ENCODE data around the gene RPN2.

DNA sequence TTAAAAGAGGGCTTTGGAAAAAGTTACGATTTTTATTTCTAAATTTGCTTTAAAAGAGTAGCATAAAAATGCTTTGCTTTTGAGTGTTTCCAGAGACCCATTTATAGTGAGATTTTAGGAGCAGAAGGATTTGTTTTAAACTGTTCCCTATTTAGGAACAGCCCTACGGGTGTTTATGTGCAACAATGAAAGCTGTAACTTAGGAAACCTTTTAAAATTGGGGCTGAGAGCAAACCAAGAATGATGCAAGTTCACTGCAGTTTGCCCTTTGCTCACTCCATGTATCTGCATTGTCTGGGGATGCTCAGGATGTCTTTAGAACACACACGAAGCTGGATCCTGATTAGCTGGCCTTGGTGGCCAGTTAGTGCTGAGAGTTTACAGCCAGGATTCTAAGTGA is 41.6 kb downstream of the RPN2 start:
- TF ChIP-seq FOXK2 (IDR thresholded peaks at IDR 0.05) = no peak
- no peak for TF ChIP-seq FOXM1 (IDR thresholded peaks at IDR 0.05; ENCODE audit: borderline replicate concordance)
- TF ChIP-seq FOXA1 (IDR thresholded peaks at IDR 0.05) = no peak
- no peak for TF ChIP-seq TARDBP (IDR thresholded peaks at IDR 0.05)
- TF ChIP-seq BHLHE40 (IDR thresholded peaks at IDR 0.05; ENCODE audit: borderline replicate concordance) = no peak
- TF ChIP-seq SUZ12 (IDR thresholded peaks at IDR 0.05) = no peak
- no peak for TF ChIP-seq SP1 (IDR thresholded peaks at IDR 0.05)

Data from HEK293T (cell line).